ENCODE results near the gene LSM5.

The LSM5 gene

DNA sequence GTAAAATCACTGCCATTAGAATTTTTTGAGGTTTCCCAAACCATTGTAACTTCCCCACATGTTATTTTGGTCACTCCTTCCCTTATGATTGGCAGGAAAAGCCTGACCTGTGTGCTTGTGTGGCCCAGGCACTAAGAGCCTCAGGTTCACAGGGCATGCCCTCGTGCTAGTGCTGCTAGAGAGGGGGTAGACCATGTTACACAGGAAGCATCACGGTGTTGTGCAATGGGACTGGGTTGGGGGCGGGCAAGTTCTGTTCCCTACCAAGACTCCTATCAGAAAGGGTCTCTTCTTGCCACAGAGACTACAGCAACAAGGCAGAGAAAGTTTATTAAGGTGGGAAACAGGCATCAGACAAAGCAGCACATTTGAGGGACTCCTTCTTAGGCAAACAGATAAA, 32.2 kb downstream of the LSM5 start:
- no peak for DNase-seq
- H3K4me3 ChIP-seq (ENCODE audit: control insufficient read depth in 1 of 7, extremely low read depth in 1 of 7, insufficient read depth in 4 of 7, low read depth in 2 of 7, low read length in 6 of 7), result no peak overlapping the region
- H3K36me3 ChIP-seq (ENCODE audit: control insufficient read depth in 4 of 4, insufficient read depth in 4 of 4, low read length in 3 of 4), result no peaks in the 10 kb centered on the region
- peaks cover 0 to 2% (median 0%) of the 10 kb centered on the region in 5 experiments for H3K27me3 ChIP-seq (replicated peaks in 2 of 5; ENCODE audit: control insufficient read depth in 4 of 5, insufficient read depth in 5 of 5, low read length in 4 of 5)
- POLR2A ChIA-PET, result no interaction called here
- CTCF ChIA-PET, result no interaction called here
- H3K4me1 ChIP-seq (ENCODE audit: control extremely low read depth in 1 of 4, control insufficient read depth in 4 of 4, insufficient read depth in 4 of 4, low read length in 3 of 4), result no peaks in the 10 kb centered on the region
- H3K9me3 ChIP-seq (ENCODE audit: control extremely low read depth in 1 of 5, control insufficient read depth in 4 of 5, insufficient read depth in 2 of 5, low read depth in 1 of 5, low read length in 4 of 5), result no peaks in the 10 kb centered on the region
- 69% methylated on average over 2 of the region's 3 CpGs for WGBS (ENCODE audit: insufficient coverage)
- no peak overlapping the region for H3K27ac ChIP-seq (ENCODE audit: insufficient read depth in 1 of 2, low read depth in 1 of 2, low read length in 2 of 2, poor library complexity in 1 of 2, severe bottlenecking in 2 of 2)

DNA sequence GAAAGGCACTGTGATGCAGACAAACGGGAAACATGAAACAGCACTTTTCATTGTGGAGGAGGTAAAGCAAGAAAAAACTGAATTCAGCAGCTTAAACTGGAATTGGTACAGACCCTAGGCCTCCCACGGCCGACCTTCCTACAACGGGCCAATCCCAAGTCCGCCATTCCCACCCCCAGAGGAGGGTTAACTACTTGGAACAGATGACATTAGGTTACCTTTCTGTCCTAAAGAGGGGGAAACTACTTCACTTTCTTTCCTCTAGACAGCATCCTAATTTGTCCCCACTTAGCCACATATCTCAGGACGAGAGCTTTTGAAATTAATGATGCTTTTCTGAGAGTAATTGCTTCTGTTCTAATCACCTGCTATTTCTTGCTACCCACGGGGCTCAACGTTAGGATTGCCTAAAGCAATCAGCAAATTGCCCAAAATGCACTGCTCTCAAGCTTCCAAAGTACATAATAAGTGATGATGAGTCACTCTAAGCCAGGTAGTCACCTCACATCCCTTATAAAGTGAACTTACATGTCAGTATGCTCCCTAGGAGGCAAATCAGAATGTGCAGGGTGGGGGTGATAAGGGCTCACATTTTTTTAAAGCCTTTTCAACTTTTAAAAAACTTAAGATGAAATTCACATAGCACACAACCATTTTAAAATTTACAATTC, 36.7 kb downstream of the LSM5 start:
- no peaks in the 10 kb centered on the region for H3K27me3 ChIP-seq (replicated peaks in 2 of 5; ENCODE audit: control insufficient read depth in 4 of 5, insufficient read depth in 5 of 5, low read length in 4 of 5)
- ChIA-PET POLR2A (no interaction called here), CTCF (no interaction called here)
- no peaks in the 10 kb centered on the region for H3K9me3 ChIP-seq (ENCODE audit: control extremely low read depth in 1 of 5, control insufficient read depth in 4 of 5, insufficient read depth in 2 of 5, low read depth in 1 of 5, low read length in 4 of 5)
- H3K27ac ChIP-seq (ENCODE audit: insufficient read depth in 1 of 2, low read depth in 1 of 2, low read length in 2 of 2, poor library complexity in 1 of 2, severe bottlenecking in 2 of 2), result no peak overlapping the region
- no peak overlapping the region for H3K4me3 ChIP-seq (ENCODE audit: control insufficient read depth in 1 of 7, extremely low read depth in 1 of 7, insufficient read depth in 4 of 7, low read depth in 2 of 7, low read length in 6 of 7)
- 80% methylated on average over 3 of the region's 8 CpGs for WGBS (ENCODE audit: insufficient coverage)
- H3K36me3 ChIP-seq (ENCODE audit: control insufficient read depth in 4 of 4, insufficient read depth in 4 of 4, low read length in 3 of 4), result no peaks in the 10 kb centered on the region
- no peaks in the 10 kb centered on the region for H3K4me1 ChIP-seq (ENCODE audit: control extremely low read depth in 1 of 4, control insufficient read depth in 4 of 4, insufficient read depth in 4 of 4, low read length in 3 of 4)
- DNase-seq, result no peak

DNA sequence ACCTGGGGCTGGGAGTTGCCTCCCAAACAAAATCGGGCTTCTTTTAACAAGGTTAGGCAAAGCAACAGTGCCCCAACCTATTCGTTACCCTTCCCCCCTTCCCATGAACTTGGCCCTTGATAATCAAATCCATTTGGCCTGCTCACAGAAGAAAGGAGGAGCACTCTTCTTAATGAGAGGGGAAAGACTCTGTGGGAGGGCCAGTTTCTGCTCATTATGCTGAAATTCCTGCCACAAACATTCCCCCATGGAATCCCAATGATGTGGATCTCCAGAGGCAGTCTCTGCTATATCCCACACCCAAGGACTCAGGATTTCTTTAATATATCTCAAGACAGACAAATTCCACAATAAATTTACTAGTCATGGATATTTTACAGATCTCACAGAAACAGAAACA, 43.0 kb downstream of the LSM5 start:
- CTCF ChIA-PET, result no interaction called here
- H3K4me1 ChIP-seq (ENCODE audit: control extremely low read depth in 1 of 4, control insufficient read depth in 4 of 4, insufficient read depth in 4 of 4, low read length in 3 of 4), result no peaks in the 10 kb centered on the region
- H3K27ac ChIP-seq (ENCODE audit: insufficient read depth in 1 of 2, low read depth in 1 of 2, low read length in 2 of 2, poor library complexity in 1 of 2, severe bottlenecking in 2 of 2), result no peak overlapping the region
- POLR2A ChIA-PET, result no interaction called here
- H3K4me3 ChIP-seq (ENCODE audit: control insufficient read depth in 1 of 7, extremely low read depth in 1 of 7, insufficient read depth in 4 of 7, low read depth in 2 of 7, low read length in 6 of 7), result no peak overlapping the region
- no peaks in the 10 kb centered on the region for H3K36me3 ChIP-seq (ENCODE audit: control insufficient read depth in 4 of 4, insufficient read depth in 4 of 4, low read length in 3 of 4)
- H3K9me3 ChIP-seq (ENCODE audit: control extremely low read depth in 1 of 5, control insufficient read depth in 4 of 5, insufficient read depth in 2 of 5, low read depth in 1 of 5, low read length in 4 of 5), result peaks cover 0 to 3% (median 3%) of the 10 kb centered on the region in 5 experiments
- 92% methylated on average over 2 of the region's 2 CpGs for WGBS (ENCODE audit: insufficient coverage)
- no peak for DNase-seq
- peaks cover 0 to 2% (median 0%) of the 10 kb centered on the region in 5 experiments for H3K27me3 ChIP-seq (replicated peaks in 2 of 5; ENCODE audit: control insufficient read depth in 4 of 5, insufficient read depth in 5 of 5, low read length in 4 of 5)

DNA sequence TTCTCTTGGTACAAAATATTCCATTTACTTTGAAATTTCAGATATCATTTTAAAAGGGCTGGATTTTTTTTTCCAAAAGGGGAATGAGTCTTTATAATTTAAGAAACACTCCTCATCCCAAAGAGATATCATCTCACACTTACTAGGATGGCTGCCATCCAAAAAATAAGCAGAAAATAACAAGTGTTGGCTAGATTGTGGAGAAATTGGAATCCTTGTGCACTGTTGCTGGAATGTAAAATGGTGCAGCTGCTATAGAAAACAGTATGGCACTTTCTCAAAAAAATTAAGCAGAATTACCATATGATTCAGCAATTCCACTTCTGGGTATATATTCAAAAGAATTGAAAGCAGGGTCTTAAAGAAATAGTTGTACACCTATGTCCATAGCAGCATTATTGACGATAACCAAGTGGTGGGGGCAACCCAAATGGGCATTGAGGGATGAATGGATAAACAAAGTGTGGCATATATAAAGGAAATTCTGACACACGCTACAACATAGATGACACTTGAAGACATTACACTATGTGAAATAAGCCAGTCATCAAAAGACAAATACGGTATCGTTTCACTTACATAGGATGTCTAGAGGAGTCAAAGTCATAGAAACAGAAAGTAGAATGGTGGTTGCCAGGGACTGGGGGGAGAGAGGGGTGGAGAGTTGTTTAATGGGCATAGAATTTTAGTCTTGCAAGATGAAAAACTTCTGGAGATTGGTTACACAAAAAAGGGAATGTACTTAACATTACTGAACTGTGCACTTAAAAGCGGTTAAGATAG, 53.8 kb downstream of the LSM5 start:
- no peak overlapping the region for H3K4me3 ChIP-seq (ENCODE audit: control insufficient read depth in 1 of 7, extremely low read depth in 1 of 7, insufficient read depth in 4 of 7, low read depth in 2 of 7, low read length in 6 of 7)
- DNase-seq, result no peak
- WGBS (ENCODE audit: insufficient coverage), result 96% methylated on average over 3 of the region's 5 CpGs
- H3K9me3 ChIP-seq (ENCODE audit: control extremely low read depth in 1 of 5, control insufficient read depth in 4 of 5, insufficient read depth in 2 of 5, low read depth in 1 of 5, low read length in 4 of 5), result no peaks in the 10 kb centered on the region
- peaks cover 0 to 4% (median 0%) of the 10 kb centered on the region in 5 experiments for H3K27me3 ChIP-seq (replicated peaks in 2 of 5; ENCODE audit: control insufficient read depth in 4 of 5, insufficient read depth in 5 of 5, low read length in 4 of 5)
- H3K27ac ChIP-seq (ENCODE audit: insufficient read depth in 1 of 2, low read depth in 1 of 2, low read length in 2 of 2, poor library complexity in 1 of 2, severe bottlenecking in 2 of 2), result no peak overlapping the region
- no peaks in the 10 kb centered on the region for H3K36me3 ChIP-seq (ENCODE audit: control insufficient read depth in 4 of 4, insufficient read depth in 4 of 4, low read length in 3 of 4)
- POLR2A ChIA-PET, result no interaction called here
- no peaks in the 10 kb centered on the region for H3K4me1 ChIP-seq (ENCODE audit: control extremely low read depth in 1 of 4, control insufficient read depth in 4 of 4, insufficient read depth in 4 of 4, low read length in 3 of 4)
- CTCF ChIA-PET, result no interaction called here
